Heart left ventricle (tissue), 16 donors: ENCODE results near the gene BUB1B. TPM values are rescaled to one million over a fixed set of nuclear protein-coding genes. Genes with fewer than 3 reads are reported as not detected.

Experiments
- ATAC-seq, 4 donors: fragments of 200-7000 bp; cut with Tn5 transposase; one replicate each; pipeline ENCODE4 v1.9.1; 2020 to 2022; ENCODE audit warnings: moderate library complexity in 4 of 4, mild to moderate bottlenecking in 3 of 4, moderate number of reproducible peaks in 1 of 4
- DNase-seq, 5 donors: peaks; one replicate each; pipeline ENCODE4 v3.0.0-alpha.2; 2020
- H3K27ac ChIP-seq, 12 donors: fragments of 200-600 bp; sonication (generic) in 4 of 12; one replicate each; pipeline versions ENCODE4 v1.5.0 to v1.8.0; 2016 to 2022; ENCODE audit warnings: mild to moderate bottlenecking in 2 of 12
- H3K27me3 ChIP-seq, 9 donors: fragments of 200-600 bp; sonication (generic) in 2 of 9; one replicate each; pipeline versions ENCODE4 v1.5.1 to v1.8.0; 2016 to 2022; ENCODE audit warnings: mild to moderate bottlenecking in 3 of 9
- H3K36me3 ChIP-seq, 9 donors: fragments of 200-600 bp; sonication (generic) in 2 of 9; one replicate each; pipeline versions ENCODE4 v1.5.0 to v1.8.0; 2018 to 2022; ENCODE audit warnings: mild to moderate bottlenecking in 2 of 9
- H3K4me1 ChIP-seq, 12 donors: fragments of 200-600 bp; sonication (generic) in 4 of 12; one replicate each; pipeline versions ENCODE4 v1.5.0 to v1.8.0; 2016 to 2022; ENCODE audit warnings: mild to moderate bottlenecking in 3 of 12
- H3K4me3 ChIP-seq, 12 donors: fragments of 200-600 bp; sonication (generic) in 4 of 12; one replicate each; pipeline versions ENCODE4 v1.5.0 to v1.8.0; 2017 to 2022; ENCODE audit warnings: mild to moderate bottlenecking in 9 of 12, moderate library complexity in 4 of 12
- H3K9me3 ChIP-seq, 12 donors: fragments of 200-600 bp; sonication (generic) in 4 of 12; one replicate each; pipeline versions ENCODE4 v1.5.0 to v1.8.0; 2016 to 2022; ENCODE audit warnings: mild to moderate bottlenecking in 1 of 12
- POLR2A ChIP-seq, 2 donors: fragments of 450-650 bp; IDR thresholded peaks; one replicate each; pipeline ENCODE4 v1.6.1; 2017; ENCODE audit warnings: antibody characterized with exemption in 2 of 2, mild to moderate bottlenecking in 2 of 2, moderate library complexity in 2 of 2
- WGBS, 4 donors: extraction: QIAGEN DNeasy Blood & Tissue Kit in 2 of 4; methylation state at CpG; one replicate each; pipeline versions ENCODE4 v1.1.5 to v1.1.7; 2013 to 2018; 5-methylcytosine and 5-hydroxymethylcytosine counted together
- intact Hi-C, 10 donors: fragments of 100-400 bp; cut with DNase I; formaldehyde crosslinking; loops; one replicate each; pipeline versions ENCODE4 v1.11.1 to v1.14.2; 2022
- polyA plus RNA-seq, 2 donors: library from polyadenylated mRNA; stranded (reverse); fragments of 200-250 nt; gene quantifications; one replicate each; pipeline ENCODE4 v1.2.3, GENCODE V29; 2013
- total RNA-seq, 9 donors: library from RNA; depleted of rRNA in 2 of 9; stranded (reverse); fragments of >200 nt in 2 of 9; fragmentation: NEBNext Ultra II Directional in 3 of 9; extraction: Animal tissue kit (Norgen Biotek cat#: 25700) in 3 of 9; gene quantifications; one replicate each; pipeline versions ENCODE4 v1.1.0 to v1.2.4, GENCODE V29; 2016 to 2023
- TF ChIP-seq, protein P1 (sequence below), 12 donors: fragments of 200-600 bp; sonication (generic) in 4 of 12; IDR thresholded peaks; one replicate each; pipeline versions ENCODE4 v1.5.0 to v1.8.0; 2018 to 2022; ENCODE audit warnings: antibody characterized with exemption in 12 of 12, mild to moderate bottlenecking in 5 of 12
- donor health status: ischemic (EF 13 %, LVEDD 7.1; RV severe dilation, severe dysfunction).
- donor health status: healthy with polysubstance abuse.
- donor health status: DM: no; HTN: yes; CAD: no.
- donor health status: DM: no; HTN: no; CAD: no.
- donor health status: ischemic (EF 25% LVEDD 6.9; RV normal size, moderate dysfunction).
- donor health status: ischemic (EF 25% LVEDD 5.7; RV mildly dilated, moderate dysfunction).
- donor health status: healthy.
- donor health status: DM: yes; HTN: yes; CAD: no.
- donor health status: ischemic (EF 35%, LVEDD 5.7; RV mildly dilated, moderate dysfunction).
- donor health status: nonischemic (EF 11% LVEDD 7.7; RV severe dilation, severe dysfunction).
- donor health status: DM: yes; HTN: yes; CAD: no.
- donor health status: PGD.
- donor health status: ischemic (EF 29% LVEDD 5.4; RV normal size, mild dysfunction).
- donor health status: nonischemic (EF 23%, LVEDD 6.1; RV moderate dilation, normal function).

Gene BUB1B
- total and polyA plus RNA-seq, 11 donors = 0.11 to 6.4 (median 0.76) TPM; not detected in 1

DNA sequence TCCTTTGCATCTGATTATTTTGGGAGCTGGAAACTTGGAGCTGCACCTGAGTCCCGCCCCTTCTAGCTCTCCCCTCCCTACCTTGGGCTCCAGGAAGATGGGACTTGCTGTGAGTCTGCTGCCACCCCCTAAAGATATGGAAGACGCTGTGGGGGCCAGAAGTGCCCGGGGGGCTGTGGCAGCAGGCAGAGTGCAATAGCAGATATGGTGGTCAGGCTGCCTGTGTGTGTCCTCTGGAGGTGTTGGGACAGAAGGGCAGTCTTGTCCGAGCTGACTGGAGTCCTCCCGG lies 78.5 kb downstream of the BUB1B start:
- Histone ChIP-seq H3K27ac (no peak overlapping the region), H3K4me1 (peaks cover 0 to 25% (median 3%) of the 10 kb centered on the region in 12 donors), H3K9me3 (no peaks in the 10 kb centered on the region), H3K36me3 (no peaks in the 10 kb centered on the region), H3K27me3 (peaks cover 0 to 19% (median 0%) of the 10 kb centered on the region in 9 donors), H3K4me3 (peak overlapping the region in 11 of 12 donors; percentile 10 to 49 (median 40))
- ATAC-seq (no peak), DNase-seq (no peak)
- no peak for TF ChIP-seq POLR2A (IDR thresholded peaks at IDR 0.05)
- TF ChIP-seq, protein P1, sequence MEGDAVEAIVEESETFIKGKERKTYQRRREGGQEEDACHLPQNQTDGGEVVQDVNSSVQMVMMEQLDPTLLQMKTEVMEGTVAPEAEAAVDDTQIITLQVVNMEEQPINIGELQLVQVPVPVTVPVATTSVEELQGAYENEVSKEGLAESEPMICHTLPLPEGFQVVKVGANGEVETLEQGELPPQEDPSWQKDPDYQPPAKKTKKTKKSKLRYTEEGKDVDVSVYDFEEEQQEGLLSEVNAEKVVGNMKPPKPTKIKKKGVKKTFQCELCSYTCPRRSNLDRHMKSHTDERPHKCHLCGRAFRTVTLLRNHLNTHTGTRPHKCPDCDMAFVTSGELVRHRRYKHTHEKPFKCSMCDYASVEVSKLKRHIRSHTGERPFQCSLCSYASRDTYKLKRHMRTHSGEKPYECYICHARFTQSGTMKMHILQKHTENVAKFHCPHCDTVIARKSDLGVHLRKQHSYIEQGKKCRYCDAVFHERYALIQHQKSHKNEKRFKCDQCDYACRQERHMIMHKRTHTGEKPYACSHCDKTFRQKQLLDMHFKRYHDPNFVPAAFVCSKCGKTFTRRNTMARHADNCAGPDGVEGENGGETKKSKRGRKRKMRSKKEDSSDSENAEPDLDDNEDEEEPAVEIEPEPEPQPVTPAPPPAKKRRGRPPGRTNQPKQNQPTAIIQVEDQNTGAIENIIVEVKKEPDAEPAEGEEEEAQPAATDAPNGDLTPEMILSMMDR (IDR thresholded peaks at IDR 0.05) = no peak
- intact Hi-C loops = loop anchor here in 1 of 10 donors (10.0 kb wide), 1 partner anchor 75 kb away; no protein-coding TSS in a partner anchor
- WGBS, 4 donors = 31 to 41% (median 34%) methylated on average over 5 of the region's 5 CpGs

DNA sequence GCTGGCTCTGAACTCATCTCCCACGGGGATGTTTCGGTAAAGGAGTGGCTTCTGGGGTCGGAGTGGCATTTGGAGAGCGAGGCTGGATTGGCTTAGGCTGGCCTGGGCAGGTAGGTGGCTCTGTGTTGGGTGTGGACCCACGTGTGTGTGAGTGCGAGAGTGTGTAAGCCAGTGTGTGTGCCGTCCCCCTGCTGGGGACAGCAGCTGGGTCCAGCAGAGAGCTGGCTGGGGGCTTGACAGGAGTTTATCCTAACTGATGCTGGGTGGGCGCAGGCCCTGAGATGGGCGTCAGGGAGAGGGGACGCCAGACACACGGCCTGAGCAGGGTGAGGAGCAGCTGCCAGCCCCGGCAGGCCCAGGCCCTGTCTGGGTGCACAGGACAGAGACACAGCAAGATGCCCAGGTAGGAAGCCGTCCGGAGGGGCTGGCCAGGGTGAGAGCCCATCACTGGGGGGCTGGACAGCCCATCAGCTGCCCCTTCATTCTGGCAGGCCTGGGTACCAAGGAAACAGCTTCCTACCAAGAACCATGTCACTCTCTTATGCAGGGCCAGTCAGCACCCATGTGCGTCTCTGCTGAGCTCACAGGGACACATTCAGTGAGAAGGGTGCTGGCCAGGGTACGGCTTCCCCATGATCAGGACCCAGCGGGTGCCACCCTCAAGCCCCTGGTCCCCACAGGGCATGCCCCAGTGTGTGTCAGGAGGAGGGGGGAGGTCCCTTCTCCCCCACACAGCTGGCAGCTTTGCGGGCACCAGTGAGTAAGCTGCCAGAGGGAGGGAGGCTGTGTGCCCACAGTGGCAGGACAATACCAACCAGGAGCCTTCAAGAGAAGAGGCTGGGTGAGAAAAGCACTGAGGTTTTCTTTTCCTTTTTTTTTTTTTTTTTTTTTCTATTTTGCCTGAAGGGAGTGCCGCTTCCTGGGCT lies 79.1 kb downstream of the BUB1B start:
- H3K27me3 ChIP-seq = peaks cover 0 to 19% (median 0%) of the 10 kb centered on the region in 9 donors
- intact Hi-C loops = loop anchor here in 1 of 10 donors (10.0 kb wide), 1 partner anchor 75 kb away; no protein-coding TSS in a partner anchor
- no peak overlapping the region for H3K27ac ChIP-seq
- TF ChIP-seq, protein P1 (IDR thresholded peaks at IDR 0.05) = no peak
- no peak for TF ChIP-seq POLR2A (IDR thresholded peaks at IDR 0.05)
- DNase-seq (no peak), ATAC-seq (peak in 1 of 4 donors; percentile 14)
- no peaks in the 10 kb centered on the region for H3K36me3 ChIP-seq
- no peaks in the 10 kb centered on the region for H3K9me3 ChIP-seq
- H3K4me3 ChIP-seq = no peak overlapping the region
- 80 to 88% (median 83%) methylated on average over 13 to 19 of the region's 19 CpGs for WGBS, 4 donors
- H3K4me1 ChIP-seq = peaks cover 0 to 19% (median 3%) of the 10 kb centered on the region in 12 donors

DNA sequence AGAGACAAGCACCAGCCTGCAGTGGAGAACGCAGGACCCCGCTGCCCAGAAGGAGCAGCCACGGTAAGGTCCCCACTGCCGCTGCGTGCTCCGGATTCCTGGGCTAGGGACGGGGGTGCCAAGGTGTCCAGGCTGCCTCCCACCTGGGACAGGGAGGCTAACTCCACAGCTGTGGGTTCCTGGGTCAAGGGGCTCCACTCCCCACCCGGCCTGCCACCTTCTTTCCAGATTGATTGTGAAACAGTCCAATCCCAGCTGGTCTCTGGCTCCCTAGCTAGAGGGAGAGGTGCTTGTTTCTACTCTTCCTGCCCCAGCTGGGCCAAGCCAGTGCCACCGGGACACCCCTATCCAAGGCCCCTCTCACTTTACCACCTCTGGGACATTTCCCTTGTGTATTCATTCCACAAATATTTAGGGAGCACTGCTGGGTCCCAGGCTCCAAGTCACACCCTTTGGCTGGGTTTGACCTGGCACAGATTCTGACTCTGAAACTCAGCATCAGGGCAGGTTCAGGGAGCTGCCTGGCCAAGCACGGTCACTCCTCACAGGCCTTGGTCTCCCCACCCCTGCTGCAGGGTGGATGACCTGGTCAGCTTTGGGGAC lies 79.9 kb downstream of the BUB1B start:
- intact Hi-C loops = no loop called here
- ATAC-seq = no peak
- Histone ChIP-seq H3K36me3 (no peaks in the 10 kb centered on the region), H3K27me3 (peaks cover 0 to 19% (median 0%) of the 10 kb centered on the region in 9 donors), H3K27ac (no peak overlapping the region), H3K4me3 (no peak overlapping the region), H3K4me1 (peaks cover 0 to 11% (median 3%) of the 10 kb centered on the region in 12 donors), H3K9me3 (no peaks in the 10 kb centered on the region)
- no peak for DNase-seq
- no peak for TF ChIP-seq POLR2A (IDR thresholded peaks at IDR 0.05)
- TF ChIP-seq, protein P1 (IDR thresholded peaks at IDR 0.05) = no peak
- 91 to 96% (median 92%) methylated on average over 9 to 10 of the region's 10 CpGs for WGBS, 4 donors
